Rectal smooth muscle tissue (tissue), 1 donor: ENCODE results near the gene PPP4C.
"Not testable (repeated sequence)": the region's sequence is repeated elsewhere in the genome, so short reads cannot be mapped to it uniquely, and the experiment has no call there.

ENCODE experiments used
- H3K27ac ChIP-seq: one replicate; pipeline ENCODE4 v1.7.0; 2013; ENCODE audit warnings: low read depth, low read length, inconsistent platforms
- H3K27me3 ChIP-seq: one replicate; pipeline ENCODE4 v1.7.0; 2013; ENCODE audit warnings: low read length; ENCODE audit not compliant: control insufficient read depth, insufficient read depth
- H3K36me3 ChIP-seq: one replicate; pipeline ENCODE4 v1.7.0; 2013; ENCODE audit warnings: low read length; ENCODE audit not compliant: control insufficient read depth, insufficient read depth
- H3K4me1 ChIP-seq: one replicate; pipeline ENCODE4 v1.7.0; 2013; ENCODE audit warnings: low read length; ENCODE audit not compliant: control insufficient read depth, insufficient read depth
- H3K4me3 ChIP-seq: one replicate; pipeline ENCODE4 v1.7.0; 2013; ENCODE audit warnings: low read length
- H3K9ac ChIP-seq: one replicate; pipeline ENCODE4 v1.7.0; 2013; ENCODE audit warnings: low read length

PPP4C gene

DNA sequence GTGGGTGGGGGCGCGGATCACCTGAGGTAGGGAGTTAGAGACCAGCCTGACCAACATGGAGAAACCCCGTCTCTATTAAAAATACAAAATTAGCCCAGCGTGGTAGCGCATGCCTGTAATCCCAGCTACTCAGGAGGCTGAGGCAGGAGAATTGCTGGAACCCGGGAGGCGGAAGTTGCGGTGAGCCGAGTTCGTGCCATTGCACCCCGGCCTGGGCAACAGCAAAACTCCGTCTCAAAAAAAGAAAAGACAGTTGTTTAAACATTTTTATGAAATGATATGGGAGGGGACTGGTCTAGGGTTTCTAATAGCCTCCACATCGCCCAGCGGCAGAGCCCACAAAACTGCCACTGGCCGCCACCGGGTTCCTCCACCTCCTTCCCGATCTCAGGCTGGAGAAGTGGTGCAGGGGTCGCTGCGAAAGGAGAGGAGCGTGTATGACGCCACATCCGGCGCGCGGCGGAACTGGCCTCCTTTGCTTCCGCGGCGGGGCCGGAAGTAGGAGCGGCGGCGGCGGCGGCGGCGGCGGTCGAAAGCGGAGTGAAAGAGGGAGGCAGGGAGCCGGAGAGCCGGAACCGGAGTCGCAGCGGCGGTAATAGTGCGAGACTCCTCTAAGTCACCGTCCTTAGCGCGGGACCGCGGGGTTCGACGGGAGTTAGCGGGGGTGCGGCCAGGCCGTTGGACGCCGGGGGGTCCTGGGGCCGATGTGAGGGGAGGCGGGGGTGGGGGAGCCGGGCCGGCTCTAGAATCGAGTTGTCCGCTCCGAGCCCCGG, at the start of gene PPP4C:
Gene PPP4C (plus strand): TSS at position 492 of the 773 bp plus-strand sequence. CDS start 384 bp downstream, outside the sequence.
- Histone ChIP-seq H3K4me1 (peaks cover 17% of the 10 kb centered on the region), H3K36me3 (peaks cover 13% of the 10 kb centered on the region), H3K9ac (peak within 1 kb of the TSS; percentile 34), H3K27ac (peak within 1 kb of the TSS; percentile 91), H3K4me3 (peak within 1 kb of the TSS; percentile 83), H3K27me3 (no peaks in the 10 kb centered on the region)

DNA sequence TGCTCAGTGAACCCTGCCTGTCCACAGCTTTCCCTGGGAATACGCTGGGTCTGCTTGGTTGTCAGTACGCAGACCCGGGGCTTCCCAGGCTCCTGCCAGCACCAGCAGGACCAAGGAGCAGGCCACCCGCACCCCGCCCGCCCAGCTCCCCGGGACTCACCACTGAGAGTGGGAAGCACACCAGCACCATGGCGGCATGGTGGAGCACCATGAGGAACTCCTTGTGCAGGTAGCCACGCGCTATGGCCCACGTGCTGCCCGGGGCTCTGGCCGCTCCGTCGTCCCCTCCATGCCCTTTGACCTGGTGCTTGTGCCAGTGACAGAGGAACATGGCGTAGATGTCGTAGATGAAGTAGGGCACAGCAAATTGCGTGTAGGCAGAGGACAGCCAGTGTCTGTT, 49.3 kb upstream of the PPP4C start:
- no peaks in the 10 kb centered on the region for H3K36me3 ChIP-seq
- H3K27me3 ChIP-seq: peaks cover 14% of the 10 kb centered on the region
- no peak overlapping the region for H3K9ac ChIP-seq
- H3K27ac ChIP-seq: no peak overlapping the region
- H3K4me1 ChIP-seq: no peaks in the 10 kb centered on the region
- H3K4me3 ChIP-seq: no peak overlapping the region

DNA sequence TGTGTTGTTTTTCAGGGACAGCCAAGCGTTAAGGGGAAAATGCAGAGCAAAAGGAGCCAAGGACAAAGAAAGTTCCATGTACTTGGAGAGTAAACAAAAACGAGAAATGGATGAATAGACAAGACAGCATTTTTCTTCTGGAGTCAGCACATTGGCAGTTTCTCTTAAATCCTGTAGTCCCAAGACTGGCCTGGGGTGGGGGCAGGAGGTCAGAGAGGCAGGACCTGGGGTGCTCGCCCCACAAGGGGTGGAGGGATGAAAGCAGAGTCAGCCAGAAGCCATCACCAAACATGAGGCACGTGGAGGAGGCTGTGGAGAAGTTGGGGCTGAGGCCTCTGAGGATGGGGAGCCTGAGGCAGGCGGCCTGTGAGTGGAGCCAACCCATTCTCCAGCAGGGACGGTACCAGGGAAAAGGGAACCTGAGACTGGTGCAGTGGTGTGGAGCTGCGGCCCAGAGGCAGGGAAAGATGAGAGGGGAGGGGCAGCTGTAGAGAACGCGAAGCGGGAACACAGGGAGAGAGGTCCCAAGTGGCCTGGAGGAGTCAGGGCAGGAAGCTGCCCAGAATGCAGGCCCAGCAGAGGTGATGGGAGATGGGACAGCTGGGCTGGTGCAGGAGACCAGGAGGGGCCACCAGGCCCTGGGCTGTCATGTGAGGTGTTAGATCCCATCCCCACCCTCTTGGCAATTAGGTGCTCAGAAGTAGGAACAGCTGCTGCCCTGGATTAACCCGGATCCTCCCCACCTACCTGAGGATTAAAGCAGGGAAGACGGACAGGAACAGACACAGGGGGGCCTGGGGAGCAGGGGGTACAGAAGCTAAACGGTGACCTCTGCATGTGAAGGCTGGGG, 48.0 kb upstream of the PPP4C start:
- Histone ChIP-seq H3K4me1 (no peaks in the 10 kb centered on the region), H3K4me3 (no peak overlapping the region), H3K27ac (no peak overlapping the region), H3K9ac (no peak overlapping the region), H3K27me3 (peaks cover 21% of the 10 kb centered on the region), H3K36me3 (no peaks in the 10 kb centered on the region)

DNA sequence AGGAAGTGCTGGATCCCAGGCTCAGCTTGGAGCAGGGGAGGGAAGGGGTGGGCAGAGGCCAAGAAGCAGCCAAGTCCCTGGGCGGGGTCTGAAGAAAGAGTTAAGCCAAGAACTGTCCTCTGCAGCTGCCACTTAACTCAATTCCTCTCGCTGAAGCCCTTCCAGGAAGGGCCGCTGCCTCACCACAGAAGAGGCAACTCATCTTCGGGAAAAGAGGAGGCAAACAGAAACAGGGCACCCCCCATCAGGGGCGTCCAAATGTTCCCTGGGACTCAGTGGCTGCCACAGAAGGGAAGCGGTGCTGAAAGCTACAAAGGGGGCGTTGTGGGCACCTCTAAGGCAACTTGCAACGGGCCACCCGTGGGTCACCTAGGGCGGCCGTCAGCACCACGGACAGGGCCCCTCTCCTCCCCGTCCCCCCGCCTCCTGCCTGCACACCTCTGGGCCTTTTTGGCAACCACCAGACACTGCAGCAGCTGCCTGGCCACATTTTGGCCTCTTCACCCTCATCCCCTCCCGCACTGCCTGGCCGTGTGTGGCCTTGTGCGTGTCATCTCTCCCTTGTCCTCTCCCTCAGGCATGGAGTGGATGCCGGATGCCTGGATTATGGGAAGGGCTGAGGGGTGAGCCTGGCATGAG, 47.2 kb upstream of the PPP4C start:
- Histone ChIP-seq H3K27ac (no peak overlapping the region), H3K27me3 (peaks cover 21% of the 10 kb centered on the region), H3K9ac (no peak overlapping the region), H3K36me3 (no peaks in the 10 kb centered on the region), H3K4me1 (no peaks in the 10 kb centered on the region), H3K4me3 (no peak overlapping the region)

GRCh38 chr16:30030011-30030685, 45.6 kb upstream of the PPP4C start:
- no peak overlapping the region for H3K27ac ChIP-seq
- H3K4me1 ChIP-seq: no peaks in the 10 kb centered on the region
- no peak overlapping the region for H3K9ac ChIP-seq
- no peaks in the 10 kb centered on the region for H3K36me3 ChIP-seq
- H3K4me3 ChIP-seq: no peak overlapping the region
- H3K27me3 ChIP-seq: peaks cover 21% of the 10 kb centered on the region

DNA sequence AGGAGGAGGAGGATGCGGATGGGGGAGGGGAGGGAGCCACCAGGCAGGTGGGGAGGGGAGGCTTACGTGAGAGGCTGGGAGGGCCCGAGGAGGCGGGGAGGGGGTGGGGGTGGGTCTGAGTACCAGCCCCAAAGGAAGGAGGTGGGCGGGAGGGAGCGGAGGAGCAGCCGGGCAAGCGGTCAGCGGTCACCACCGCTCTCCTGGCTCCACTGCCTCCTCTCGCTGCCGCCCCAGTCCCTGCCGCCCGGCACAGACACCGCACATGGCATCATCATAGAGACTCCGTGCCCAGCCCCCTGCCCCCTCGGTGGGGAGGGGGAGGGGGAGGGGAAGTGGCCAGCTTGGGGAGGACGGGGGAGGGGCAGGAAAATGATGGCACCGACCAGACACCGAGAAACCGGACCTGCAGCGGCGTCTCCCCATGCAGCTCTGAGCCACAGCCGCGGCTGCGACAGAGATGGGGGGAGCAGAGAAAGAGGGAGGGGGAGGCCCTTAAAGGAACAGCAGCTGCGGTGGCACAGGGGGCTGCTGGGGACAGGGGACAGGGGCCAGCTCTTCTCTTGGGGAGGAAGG, 44.9 kb upstream of the PPP4C start, which contains the start of gene TLCD3B:
Gene TLCD3B (minus strand): TSS at position 431 of the 573 bp plus-strand sequence. CDS start 744 bp downstream, outside the sequence.
- no peak within 1 kb of the TSS for H3K9ac ChIP-seq
- H3K27ac ChIP-seq: no peak within 1 kb of the TSS
- H3K4me1 ChIP-seq: no peaks in the 10 kb centered on the region
- no peaks in the 10 kb centered on the region for H3K36me3 ChIP-seq
- no peak within 1 kb of the TSS for H3K4me3 ChIP-seq
- peaks cover 21% of the 10 kb centered on the region for H3K27me3 ChIP-seq

- H3K27ac ChIP-seq: no peak overlapping the region
- H3K9ac ChIP-seq: no peak overlapping the region
- no peak overlapping the region for H3K4me3 ChIP-seq
- no peaks in the 10 kb centered on the region for H3K4me1 ChIP-seq
- H3K27me3 ChIP-seq: peaks cover 18% of the 10 kb centered on the region
- H3K36me3 ChIP-seq: no peaks in the 10 kb centered on the region
Observed at GRCh38 chr16:30031477-30031918, 44.3 kb upstream of the PPP4C start.

GRCh38 chr16:30032083-30032819, 43.5 kb upstream of the PPP4C start:
- Histone ChIP-seq H3K36me3 (no peaks in the 10 kb centered on the region), H3K27me3 (peaks cover 18% of the 10 kb centered on the region), H3K4me1 (no peaks in the 10 kb centered on the region), H3K4me3 (no peak overlapping the region), H3K27ac (no peak overlapping the region), H3K9ac (no peak overlapping the region)

GRCh38 chr16:30033270-30033669, 42.5 kb upstream of the PPP4C start:
- peaks cover 16% of the 10 kb centered on the region for H3K27me3 ChIP-seq
- H3K9ac ChIP-seq: no peak overlapping the region

GRCh38 chr16:30040221-30040620, 35.6 kb upstream of the PPP4C start:
- Histone ChIP-seq H3K9ac (no peak overlapping the region), H3K4me1 (no peaks in the 10 kb centered on the region), H3K4me3 (no peak overlapping the region), H3K27me3 (no peaks in the 10 kb centered on the region), H3K36me3 (no peaks in the 10 kb centered on the region), H3K27ac (no peak overlapping the region)

More at GRCh38 chr16:30033270-30033669, 42.5 kb upstream of the PPP4C start:
- no peak overlapping the region for H3K27ac ChIP-seq
- H3K4me3 ChIP-seq: no peak overlapping the region
- no peaks in the 10 kb centered on the region for H3K36me3 ChIP-seq
- no peaks in the 10 kb centered on the region for H3K4me1 ChIP-seq

GRCh38 chr16:30040690-30041089, 35.1 kb upstream of the PPP4C start:
- H3K4me1 ChIP-seq, H3K4me3 ChIP-seq, H3K9ac ChIP-seq, H3K27me3 ChIP-seq, H3K27ac ChIP-seq, H3K36me3 ChIP-seq: not testable (repeated sequence)
